Nephron (organoid): Measurements from ENCODE around the gene DLX6.

Source experiments
- H3K27ac Mint-ChIP-seq, 3 experiments: 2 replicates each; pipeline ENCODE4 v1.8.0; 2020; ENCODE audit warnings: mixed read lengths in 3 of 3, mild to moderate bottlenecking in 2 of 3, moderate library complexity in 1 of 3
- H3K27me3 Mint-ChIP-seq: 2 replicates; pipeline ENCODE4 v1.8.0; 2021; ENCODE audit warnings: low read depth, mild to moderate bottlenecking, moderate library complexity, mixed read lengths
- H3K36me3 Mint-ChIP-seq: 2 replicates; pipeline ENCODE4 v1.8.0; 2020; ENCODE audit warnings: low read depth, mixed read lengths
- H3K4me1 Mint-ChIP-seq: 2 replicates; pipeline ENCODE4 v1.8.0; 2020; ENCODE audit warnings: mixed read lengths
- H3K4me3 Mint-ChIP-seq, 3 experiments: 2 replicates each; pipeline ENCODE4 v1.8.0; 2020; ENCODE audit warnings: mild to moderate bottlenecking in 3 of 3, mixed read lengths in 3 of 3, moderate library complexity in 2 of 3
- H3K9me3 Mint-ChIP-seq: 2 replicates; pipeline ENCODE4 v1.8.0; 2020; ENCODE audit warnings: mixed read lengths
- CTCF ChIP-seq, 3 experiments: fragments of 200-600 bp; sonication (generic); IDR thresholded peaks; one replicate each; pipeline ENCODE4 v1.5.0; 2021; ENCODE audit warnings: antibody characterized with exemption in 3 of 3; ENCODE audit not compliant: unreplicated experiment in 3 of 3

The DLX6 gene

GRCh38 chr7:97014145-97014750 lies 8.9 kb downstream of the DLX6 start:
- no peaks in the 10 kb centered on the region for H3K36me3 Mint-ChIP-seq
- H3K27me3 Mint-ChIP-seq, result peaks cover 100% of the 10 kb centered on the region
- no peak for TF ChIP-seq CTCF (IDR thresholded peaks at IDR 0.05; ENCODE audit: unreplicated experiment in 3 of 3)
- peaks cover 11% of the 10 kb centered on the region for H3K4me1 Mint-ChIP-seq
- H3K9me3 Mint-ChIP-seq, result peaks cover 3% of the 10 kb centered on the region
- no peak overlapping the region for H3K27ac Mint-ChIP-seq
- H3K4me3 Mint-ChIP-seq, result no peak overlapping the region

- H3K4me1 Mint-ChIP-seq, result peaks cover 11% of the 10 kb centered on the region
- H3K27me3 Mint-ChIP-seq, result peaks cover 100% of the 10 kb centered on the region
- peaks cover 3% of the 10 kb centered on the region for H3K9me3 Mint-ChIP-seq
- no peak overlapping the region for H3K4me3 Mint-ChIP-seq
- H3K36me3 Mint-ChIP-seq, result no peaks in the 10 kb centered on the region
- H3K27ac Mint-ChIP-seq, result no peak overlapping the region
- TF ChIP-seq CTCF (IDR thresholded peaks at IDR 0.05; ENCODE audit: unreplicated experiment in 3 of 3), result no peak
Measured at GRCh38 chr7:97015279-97015678, 9.9 kb downstream of the DLX6 start.

- TF ChIP-seq CTCF (IDR thresholded peaks at IDR 0.05; ENCODE audit: unreplicated experiment in 3 of 3), result no peak
- Mint-ChIP-seq H3K36me3 (no peaks in the 10 kb centered on the region), H3K9me3 (peaks cover 3% of the 10 kb centered on the region), H3K27ac (no peak overlapping the region), H3K4me3 (peak overlapping the region in 2 of 3 experiments; percentile 3 to 29), H3K27me3 (peaks cover 100% of the 10 kb centered on the region), H3K4me1 (peaks cover 16% of the 10 kb centered on the region)
Measured at GRCh38 chr7:97015756-97016380, 10.5 kb downstream of the DLX6 start.

- no peak for TF ChIP-seq CTCF (IDR thresholded peaks at IDR 0.05; ENCODE audit: unreplicated experiment in 3 of 3)
- Mint-ChIP-seq H3K36me3 (no peaks in the 10 kb centered on the region), H3K4me3 (peak overlapping the region; percentile 47 to 59 (median 47)), H3K9me3 (peaks cover 3% of the 10 kb centered on the region), H3K4me1 (peaks cover 16% of the 10 kb centered on the region), H3K27ac (no peak overlapping the region), H3K27me3 (peaks cover 100% of the 10 kb centered on the region)
Measured at GRCh38 chr7:97016381-97017191, 11.2 kb downstream of the DLX6 start.

GRCh38 chr7:97017192-97018125 lies 12.1 kb downstream of the DLX6 start:
- Mint-ChIP-seq H3K9me3 (peaks cover 3% of the 10 kb centered on the region), H3K27me3 (peaks cover 100% of the 10 kb centered on the region), H3K36me3 (no peaks in the 10 kb centered on the region), H3K4me3 (peak overlapping the region; percentile 47 to 59 (median 47)), H3K4me1 (peaks cover 22% of the 10 kb centered on the region), H3K27ac (no peak overlapping the region)
- no peak for TF ChIP-seq CTCF (IDR thresholded peaks at IDR 0.05; ENCODE audit: unreplicated experiment in 3 of 3)
